ENCODE data around the gene PSME3.

The PSME3 gene

GRCh38 chr17:42818379-42818778 is 14.8 kb upstream of the PSME3 start:
- DNase-seq, result no peak

GRCh38 chr17:42819939-42820535 is 13.2 kb upstream of the PSME3 start:
- peak; percentile 35 for DNase-seq

- DNase-seq, result no peak
Observed at GRCh38 chr17:42821176-42821575, 12.0 kb upstream of the PSME3 start.

- no peak for DNase-seq
Observed at GRCh38 chr17:42827472-42827871, 5.7 kb upstream of the PSME3 start.

DNA sequence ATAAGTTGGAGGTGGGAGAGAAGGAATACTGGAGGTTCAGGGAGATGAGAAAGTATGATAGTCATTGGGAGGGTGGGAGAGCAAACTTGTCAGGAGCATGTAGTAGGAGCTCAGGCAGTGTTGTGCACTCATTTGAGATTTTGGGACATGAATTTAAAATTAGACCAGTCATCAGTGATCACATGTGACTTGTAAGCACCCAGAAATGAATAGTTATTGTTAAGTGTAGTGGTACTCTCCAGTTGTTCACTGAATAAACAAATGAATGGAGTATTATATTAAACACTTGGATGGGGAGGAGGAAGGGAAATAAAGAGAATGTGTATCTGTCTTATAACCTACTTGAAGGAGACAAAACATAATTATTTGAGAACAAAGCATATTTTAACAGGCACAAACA is 2.2 kb upstream of the PSME3 start:
- no peak for DNase-seq

- no peak for DNase-seq
Observed at GRCh38 chr17:42832213-42832933, 824 bp upstream of the PSME3 start.

- peak; percentile 63 for DNase-seq
Observed at GRCh38 chr17:42833767-42834422, 698 bp downstream of the PSME3 start.

- DNase-seq, result no peak
Observed at GRCh38 chr17:42835732-42836131, 2.5 kb downstream of the PSME3 start.

GRCh38 chr17:42841975-42842685 is 8.9 kb downstream of the PSME3 start:
- DNase-seq, result no peak

GRCh38 chr17:42843358-42843934 is 10.2 kb downstream of the PSME3 start:
- DNase-seq, result peak; percentile 32

GRCh38 chr17:42844271-42844670 is 11.1 kb downstream of the PSME3 start, which contains the start of gene AOC2:
Gene AOC2 (plus strand): TSS chr17:42844580. CDS start chr17:42844627, 47 bp downstream.
- DNase-seq, result no peak

GRCh38 chr17:42844761-42845555 is 11.8 kb downstream of the PSME3 start:
- DNase-seq, result no peak

- DNase-seq, result no peak
Observed at GRCh38 chr17:42845556-42845917, 12.3 kb downstream of the PSME3 start.

- no peak for DNase-seq
Observed at GRCh38 chr17:42845918-42846593, 12.9 kb downstream of the PSME3 start.

GRCh38 chr17:42846594-42847280 is 13.5 kb downstream of the PSME3 start:
- DNase-seq, result no peak

DNA sequence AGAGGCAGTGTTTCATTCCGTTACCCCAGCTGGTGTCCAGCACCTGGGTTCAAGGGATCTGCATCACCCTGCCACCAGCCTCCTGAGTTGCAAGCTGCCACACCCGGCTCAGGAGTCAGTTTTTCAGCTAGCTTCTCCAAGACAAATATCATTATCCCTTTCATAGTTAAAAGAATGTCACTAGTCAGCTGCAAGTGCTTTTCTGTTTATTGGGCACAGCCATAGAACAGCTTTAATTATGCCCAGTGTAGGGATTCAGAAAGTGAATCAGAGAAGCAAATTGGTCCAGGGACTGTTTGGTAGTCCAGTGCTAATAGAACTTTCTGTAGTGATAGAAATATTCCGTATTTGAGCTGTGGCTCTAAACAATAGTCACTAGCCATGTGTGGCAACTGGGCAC is 14.9 kb downstream of the PSME3 start:
- DNase-seq, result no peak

- DNase-seq, result no peak
Observed at GRCh38 chr17:42849031-42849430, 15.8 kb downstream of the PSME3 start.

DNA sequence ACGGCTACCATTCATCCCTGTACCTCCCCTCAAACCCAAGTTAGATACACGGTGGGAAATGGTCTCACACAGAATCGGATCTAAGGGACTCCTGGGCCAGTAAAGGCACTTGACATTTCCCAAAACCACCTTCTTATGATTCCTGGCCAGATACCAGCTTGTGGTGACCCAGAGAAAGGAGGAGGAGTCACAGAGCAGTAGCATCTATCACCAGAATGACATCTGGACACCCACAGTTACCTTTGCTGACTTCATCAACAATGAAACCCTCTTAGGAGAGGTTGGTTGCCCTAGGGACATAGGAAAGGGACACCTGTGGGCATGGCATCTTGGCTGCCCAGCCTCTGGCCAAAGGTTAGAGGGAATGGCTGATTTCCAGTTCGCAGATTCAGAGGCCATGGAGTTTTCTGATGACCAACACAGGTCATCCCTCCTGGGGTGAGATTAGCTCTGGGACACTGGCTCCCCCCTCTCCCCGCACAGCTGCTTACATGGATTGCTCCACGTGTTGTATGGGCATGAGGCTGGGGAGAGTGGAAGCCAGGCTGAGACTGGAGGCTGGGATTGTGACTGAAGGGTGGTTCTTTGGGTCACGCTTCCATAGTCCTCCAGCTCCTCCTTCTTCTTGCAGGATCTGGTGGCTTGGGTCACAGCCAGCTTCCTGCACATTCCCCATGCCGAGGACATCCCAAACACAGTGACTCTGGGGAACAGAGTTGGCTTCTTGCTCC is 16.4 kb downstream of the PSME3 start:
- no peak for DNase-seq

DNA sequence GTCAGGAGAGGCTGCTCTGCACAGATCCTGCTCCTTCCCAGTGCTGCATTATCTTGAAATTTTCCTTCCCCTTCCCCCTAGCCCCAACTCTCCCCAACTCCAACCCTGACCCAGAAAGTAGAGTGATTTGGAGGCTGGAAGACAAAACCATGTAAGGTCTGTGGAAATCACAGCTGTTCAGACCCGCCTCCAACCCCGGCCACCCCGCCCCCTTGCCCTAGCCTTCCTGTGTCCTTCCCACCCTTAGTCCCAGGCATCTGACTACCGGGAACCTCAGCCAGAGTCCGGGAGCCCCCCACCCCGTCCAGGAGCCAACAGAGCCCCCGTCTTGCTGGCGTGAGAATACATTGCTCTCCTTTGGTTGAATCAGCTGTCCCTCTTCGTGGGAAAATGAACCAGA is 17.8 kb downstream of the PSME3 start, which contains the start of gene AOC3:
Gene AOC3, plus strand, starts transcription at position 246 of the 400 bp plus-strand sequence. Its CDS starts 145 bp downstream, at position 391.
- DNase-seq, result no peak
